Upper lobe of right lung (tissue), 1 donor: ENCODE results near the gene SLC7A11. TPM values are rescaled to one million over a fixed set of nuclear protein-coding genes. Genes with fewer than 3 reads are reported as not detected.

ENCODE experiments used
- ATAC-seq: fragments of 200-7000 bp; cut with Tn5 transposase; one replicate; pipeline ENCODE4 v1.9.1; 2020; ENCODE audit warnings: mild to moderate bottlenecking, moderate library complexity
- DNase-seq: peaks from one replicate; pipeline ENCODE4 v3.0.0-alpha.2; 2020
- H3K27ac ChIP-seq: fragments of 200-600 bp; one replicate; pipeline ENCODE4 v1.8.0; 2022
- H3K27me3 ChIP-seq: fragments of 200-600 bp; one replicate; pipeline ENCODE4 v1.8.0; 2022; ENCODE audit warnings: mild to moderate bottlenecking
- H3K36me3 ChIP-seq: fragments of 200-600 bp; one replicate; pipeline ENCODE4 v1.8.0; 2022
- H3K4me1 ChIP-seq: fragments of 200-600 bp; one replicate; pipeline ENCODE4 v1.8.0; 2022
- H3K4me3 ChIP-seq: fragments of 200-600 bp; one replicate; pipeline ENCODE4 v1.8.0; 2022; ENCODE audit warnings: mild to moderate bottlenecking
- H3K9me3 ChIP-seq: fragments of 200-600 bp; one replicate; pipeline ENCODE4 v1.8.0; 2022
- intact Hi-C: fragments of 100-400 bp; cut with DNase I; formaldehyde crosslinking; loops from one replicate; pipeline ENCODE4 v1.11.0; 2022
- total RNA-seq: library from RNA; stranded (reverse); fragmentation: NEBNext Ultra II Directional; extraction: Animal tissue kit (Norgen Biotek cat#: 25700); gene quantifications from one replicate; pipeline ENCODE4 v1.2.1, GENCODE V29; 2021
- TF ChIP-seq, protein P1 (sequence below): fragments of 200-600 bp; IDR thresholded peaks from one replicate; pipeline ENCODE4 v1.8.0; 2022; ENCODE audit warnings: antibody characterized with exemption
- donor health status: DM: no; HTN: yes; CAD: no; lungs with severe emphysema.

The SLC7A11 gene
- total RNA-seq, 1 donor from 2014 or later: 3.8 TPM

DNA sequence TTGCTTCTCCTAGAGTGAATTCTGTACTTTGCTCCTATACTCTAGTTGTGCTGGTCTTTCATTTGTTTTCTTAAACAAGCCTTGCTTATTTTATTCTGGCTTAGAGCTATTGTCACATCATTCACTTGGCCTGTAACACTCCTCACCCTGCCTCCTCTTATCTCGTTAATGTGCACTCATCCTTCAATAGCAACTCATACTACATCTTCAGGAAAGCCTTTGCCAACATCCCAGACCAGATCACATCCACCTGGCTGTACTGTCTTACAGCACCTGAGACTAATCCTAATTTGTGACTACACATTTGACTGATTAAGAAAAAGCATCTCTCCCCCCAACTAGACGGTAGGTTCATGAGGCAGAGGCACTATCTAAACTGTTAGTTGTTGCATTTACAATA lies 80.8 kb downstream of the SLC7A11 start:
- Histone ChIP-seq H3K4me1 (no peaks in the 10 kb centered on the region), H3K27ac (no peak overlapping the region), H3K36me3 (no peaks in the 10 kb centered on the region), H3K4me3 (no peak overlapping the region), H3K27me3 (no peaks in the 10 kb centered on the region), H3K9me3 (no peaks in the 10 kb centered on the region)
- DNase-seq (no peak), ATAC-seq (no peak)
- intact Hi-C loops: no loop called here
- TF ChIP-seq, protein P1, sequence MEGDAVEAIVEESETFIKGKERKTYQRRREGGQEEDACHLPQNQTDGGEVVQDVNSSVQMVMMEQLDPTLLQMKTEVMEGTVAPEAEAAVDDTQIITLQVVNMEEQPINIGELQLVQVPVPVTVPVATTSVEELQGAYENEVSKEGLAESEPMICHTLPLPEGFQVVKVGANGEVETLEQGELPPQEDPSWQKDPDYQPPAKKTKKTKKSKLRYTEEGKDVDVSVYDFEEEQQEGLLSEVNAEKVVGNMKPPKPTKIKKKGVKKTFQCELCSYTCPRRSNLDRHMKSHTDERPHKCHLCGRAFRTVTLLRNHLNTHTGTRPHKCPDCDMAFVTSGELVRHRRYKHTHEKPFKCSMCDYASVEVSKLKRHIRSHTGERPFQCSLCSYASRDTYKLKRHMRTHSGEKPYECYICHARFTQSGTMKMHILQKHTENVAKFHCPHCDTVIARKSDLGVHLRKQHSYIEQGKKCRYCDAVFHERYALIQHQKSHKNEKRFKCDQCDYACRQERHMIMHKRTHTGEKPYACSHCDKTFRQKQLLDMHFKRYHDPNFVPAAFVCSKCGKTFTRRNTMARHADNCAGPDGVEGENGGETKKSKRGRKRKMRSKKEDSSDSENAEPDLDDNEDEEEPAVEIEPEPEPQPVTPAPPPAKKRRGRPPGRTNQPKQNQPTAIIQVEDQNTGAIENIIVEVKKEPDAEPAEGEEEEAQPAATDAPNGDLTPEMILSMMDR: no peak

DNA sequence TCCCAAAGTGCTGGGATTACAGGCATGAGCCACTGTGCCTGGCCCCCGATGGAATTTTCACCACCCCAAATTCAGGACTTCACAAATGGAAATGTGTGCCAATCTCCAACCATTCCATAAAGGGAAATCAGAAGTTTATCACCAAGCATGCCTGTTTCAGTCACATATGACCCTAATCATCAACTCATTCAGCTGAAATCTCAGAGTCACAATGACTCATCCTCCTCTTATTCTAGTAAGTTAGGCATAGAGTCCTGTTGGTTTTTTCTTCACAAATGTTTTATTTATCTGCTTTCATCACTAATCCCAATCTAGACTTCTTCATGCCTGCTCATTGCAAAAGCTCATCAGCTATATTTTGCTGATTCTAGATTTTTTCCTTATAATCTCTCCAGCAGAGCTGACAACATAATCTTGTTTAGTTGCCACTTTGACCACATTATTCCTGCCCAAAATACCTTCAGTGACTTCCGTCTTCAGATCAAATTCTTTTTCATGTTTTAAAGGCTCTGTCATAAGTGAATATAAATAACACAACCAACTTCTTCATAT lies 83.3 kb downstream of the SLC7A11 start:
- Histone ChIP-seq H3K9me3 (no peaks in the 10 kb centered on the region), H3K27ac (no peak overlapping the region), H3K4me1 (no peaks in the 10 kb centered on the region), H3K4me3 (no peak overlapping the region), H3K36me3 (no peaks in the 10 kb centered on the region), H3K27me3 (no peaks in the 10 kb centered on the region)
- ATAC-seq: no peak
- no peak for DNase-seq
- TF ChIP-seq, protein P1: no peak
- intact Hi-C loops: no loop called here

DNA sequence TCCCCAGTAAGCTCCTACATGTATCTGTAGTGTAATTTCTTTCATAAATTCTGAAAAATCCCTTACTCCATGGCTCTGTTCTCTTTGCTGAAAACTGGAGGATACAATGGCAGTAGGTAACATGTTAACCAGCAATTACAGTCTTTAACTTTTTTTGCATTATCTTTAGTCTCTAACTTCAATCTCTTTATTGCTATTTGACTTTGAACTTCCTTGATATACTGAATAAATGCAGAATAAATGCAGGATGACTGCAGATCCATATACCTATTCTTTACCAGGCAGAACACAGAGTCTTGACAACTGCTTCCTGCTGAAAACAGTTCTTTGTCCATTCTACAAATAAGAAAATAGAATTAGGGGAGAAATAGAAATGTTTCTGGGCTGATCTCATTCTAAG lies 101.3 kb downstream of the SLC7A11 start:
- intact Hi-C loops: no loop called here
- DNase-seq: no peak
- ATAC-seq: no peak
- TF ChIP-seq, protein P1: no peak
- Histone ChIP-seq H3K4me3 (no peak overlapping the region), H3K36me3 (no peaks in the 10 kb centered on the region), H3K4me1 (no peaks in the 10 kb centered on the region), H3K27me3 (no peaks in the 10 kb centered on the region), H3K9me3 (no peaks in the 10 kb centered on the region), H3K27ac (no peak overlapping the region)

DNA sequence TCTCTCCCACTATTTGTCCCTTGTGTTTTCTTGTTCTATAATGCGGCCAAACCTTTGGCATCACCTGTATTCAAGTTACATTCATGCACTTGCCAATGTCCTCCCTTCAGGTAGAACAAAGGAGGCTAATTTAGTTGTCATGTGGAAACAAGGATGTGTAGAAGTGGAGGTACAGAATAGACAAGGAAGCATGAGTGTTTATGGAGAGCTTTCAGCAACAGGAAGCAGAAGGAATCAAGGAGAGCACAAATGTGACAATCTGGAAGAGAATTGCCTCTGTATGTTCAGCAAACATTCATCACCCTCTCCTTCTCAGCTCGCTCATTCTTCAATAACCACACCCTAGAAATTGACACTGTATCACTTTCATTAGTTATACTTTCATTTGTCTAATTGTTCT lies 103.4 kb downstream of the SLC7A11 start:
- no peaks in the 10 kb centered on the region for H3K4me1 ChIP-seq
- H3K4me3 ChIP-seq: no peak overlapping the region
- no peak overlapping the region for H3K27ac ChIP-seq
- no peaks in the 10 kb centered on the region for H3K27me3 ChIP-seq
- no peaks in the 10 kb centered on the region for H3K9me3 ChIP-seq
- ATAC-seq: no peak
- no peaks in the 10 kb centered on the region for H3K36me3 ChIP-seq
- intact Hi-C loops: no loop called here
- no peak for DNase-seq
- TF ChIP-seq, protein P1: no peak

DNA sequence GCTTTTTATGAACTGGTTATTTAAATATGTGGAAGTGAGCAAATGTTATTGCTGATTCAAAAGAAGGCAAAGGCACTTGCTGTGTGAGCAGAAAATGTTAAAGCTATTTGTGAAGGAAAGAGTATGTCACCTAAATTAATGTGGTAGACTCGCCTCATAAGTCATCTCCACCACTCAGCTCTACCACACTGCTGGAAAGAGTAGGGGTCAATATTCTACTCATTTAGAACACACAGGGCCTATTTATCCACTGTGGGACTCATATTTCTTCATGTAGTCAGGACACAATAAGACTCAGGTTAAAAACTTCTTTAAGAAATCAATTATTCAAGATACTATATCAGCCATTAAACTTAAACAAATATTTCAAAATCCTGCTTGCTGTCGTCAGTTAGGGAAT lies 106.5 kb downstream of the SLC7A11 start:
- Histone ChIP-seq H3K36me3 (no peaks in the 10 kb centered on the region), H3K4me1 (no peaks in the 10 kb centered on the region), H3K27me3 (no peaks in the 10 kb centered on the region), H3K4me3 (no peak overlapping the region), H3K9me3 (no peaks in the 10 kb centered on the region), H3K27ac (no peak overlapping the region)
- no peak for ATAC-seq
- TF ChIP-seq, protein P1: no peak
- DNase-seq: no peak
- intact Hi-C loops: no loop called here

DNA sequence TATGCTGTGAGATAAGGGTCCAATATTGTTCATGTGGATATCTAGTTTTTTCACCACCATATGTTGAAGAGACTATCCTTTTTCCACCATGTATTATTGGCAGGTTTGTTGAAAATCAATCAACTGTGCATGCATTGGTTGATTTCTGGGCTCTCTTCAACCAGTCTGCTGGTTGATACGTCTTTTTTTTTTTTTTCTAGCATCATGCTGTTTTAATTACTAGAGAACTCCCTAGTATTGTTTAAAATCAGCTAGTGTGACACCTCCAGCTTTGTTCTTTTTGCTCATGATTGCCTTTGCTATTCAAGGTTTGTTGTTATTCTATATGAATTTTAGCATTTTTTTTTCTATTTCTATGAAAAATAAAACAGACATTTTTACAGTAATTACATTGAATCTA lies 123.9 kb downstream of the SLC7A11 start:
- Histone ChIP-seq H3K27ac (no peak overlapping the region), H3K4me3 (no peak overlapping the region), H3K36me3 (no peaks in the 10 kb centered on the region), H3K27me3 (no peaks in the 10 kb centered on the region), H3K9me3 (no peaks in the 10 kb centered on the region), H3K4me1 (no peaks in the 10 kb centered on the region)
- TF ChIP-seq, protein P1: no peak
- DNase-seq (no peak), ATAC-seq (no peak)
- intact Hi-C loops: no loop called here
